ENCODE measurements around the gene GNAL. TPM values are rescaled to one million over a fixed set of nuclear protein-coding genes. Genes with fewer than 3 reads are reported as not detected.

The GNAL gene
- 0.72 and 2.1 TPM in 2 replicates for total RNA-seq

GRCh38 chr18:11688972-11689668 is at the start of gene GNAL:
TSS of gene GNAL (plus strand) at chr18:11689264. CDS start at chr18:11689564, 300 bp downstream.

GRCh38 chr18:11851146-11851805 is 162.2 kb downstream of the GNAL start, which contains the start of gene CHMP1B:
TSS of gene CHMP1B (plus strand) at chr18:11851413. CDS start at chr18:11851512, 99 bp downstream.

GRCh38 chr18:11908182-11909060 is 219.4 kb downstream of the GNAL start, which contains the start of gene MPPE1:
TSS of gene MPPE1 (minus strand) at chr18:11908317. CDS start at chr18:11897264, 11,053 bp downstream.

Other genes starting within 250 kb of the GNAL start
- gene SLC35G4, start 79.7 kb upstream of the GNAL start, total RNA-seq: not detected in 2 replicates
- gene CHMP1B, start 162.1 kb downstream of the GNAL start, total RNA-seq: 30.0 and 33.8 TPM in 2 replicates
- gene MPPE1, start 219.1 kb downstream of the GNAL start, total RNA-seq: 21.8 and 23.8 TPM in 2 replicates